AG04449 (cell line): ENCODE measurements around the gene RBPJL.

Source experiments
- CTCF ChIA-PET: fragments of 350-600 bp; formaldehyde crosslinking; extraction: SDS; loops from one replicate; lab custom pipeline; 2021; ENCODE audit warnings: antibody characterized with exemption; lab: Yijun Ruan, JAX
- POLR2A ChIA-PET: fragments of 400-600, 350-600 bp; formaldehyde crosslinking; extraction: SDS; loops from one replicate; lab custom pipeline; 2020; ENCODE audit warnings: antibody characterized with exemption, inconsistent platforms; lab: Yijun Ruan, JAX
- DNase-seq: peaks from one replicate; pipeline ENCODE4 v3.0.0-alpha.2; 2010; ENCODE audit warnings: low read depth, low spot score
- H3K4me3 ChIP-seq: 2 replicates; pipeline ENCODE4 v1.5.1; 2011; ENCODE audit warnings: low read depth, mild to moderate bottlenecking, control low read depth, low read length
- TF ChIP-seq, protein P1 (sequence below): IDR thresholded peaks from one replicate; pipeline ENCODE4 v1.5.1; 2011; ENCODE audit warnings: mild to moderate bottlenecking, moderate library complexity, low read length, control low read depth, inconsistent platforms; ENCODE audit not compliant: insufficient read depth; ENCODE audit errors: missing control alignments

RBPJL gene

GRCh38 chr20:45366192-45366591 lies 59.6 kb downstream of the RBPJL start:
- TF ChIP-seq, protein P1, sequence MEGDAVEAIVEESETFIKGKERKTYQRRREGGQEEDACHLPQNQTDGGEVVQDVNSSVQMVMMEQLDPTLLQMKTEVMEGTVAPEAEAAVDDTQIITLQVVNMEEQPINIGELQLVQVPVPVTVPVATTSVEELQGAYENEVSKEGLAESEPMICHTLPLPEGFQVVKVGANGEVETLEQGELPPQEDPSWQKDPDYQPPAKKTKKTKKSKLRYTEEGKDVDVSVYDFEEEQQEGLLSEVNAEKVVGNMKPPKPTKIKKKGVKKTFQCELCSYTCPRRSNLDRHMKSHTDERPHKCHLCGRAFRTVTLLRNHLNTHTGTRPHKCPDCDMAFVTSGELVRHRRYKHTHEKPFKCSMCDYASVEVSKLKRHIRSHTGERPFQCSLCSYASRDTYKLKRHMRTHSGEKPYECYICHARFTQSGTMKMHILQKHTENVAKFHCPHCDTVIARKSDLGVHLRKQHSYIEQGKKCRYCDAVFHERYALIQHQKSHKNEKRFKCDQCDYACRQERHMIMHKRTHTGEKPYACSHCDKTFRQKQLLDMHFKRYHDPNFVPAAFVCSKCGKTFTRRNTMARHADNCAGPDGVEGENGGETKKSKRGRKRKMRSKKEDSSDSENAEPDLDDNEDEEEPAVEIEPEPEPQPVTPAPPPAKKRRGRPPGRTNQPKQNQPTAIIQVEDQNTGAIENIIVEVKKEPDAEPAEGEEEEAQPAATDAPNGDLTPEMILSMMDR: no peak
- H3K4me3 ChIP-seq: no peak overlapping the region
- ChIA-PET CTCF (interaction anchor here (1.1 to 11.8 kb wide), 3 partner anchors 9 to 70 kb away, joined by 4 to 191 read pairs (median 178); partner anchors contain the start of gene TP53TG5), POLR2A (no interaction called here)
- DNase-seq: no peak

GRCh38 chr20:45366631-45367030 lies 60.0 kb downstream of the RBPJL start:
- CTCF ChIA-PET: interaction anchor here (0.7 to 11.8 kb wide), 4 partner anchors 9 to 316 kb away, joined by 3 to 191 read pairs (median 90); partner anchors contain the start of gene TP53TG5
- no peak for DNase-seq
- H3K4me3 ChIP-seq: no peak overlapping the region
- POLR2A ChIA-PET: no interaction called here
- TF ChIP-seq, protein P1: no peak

DNA sequence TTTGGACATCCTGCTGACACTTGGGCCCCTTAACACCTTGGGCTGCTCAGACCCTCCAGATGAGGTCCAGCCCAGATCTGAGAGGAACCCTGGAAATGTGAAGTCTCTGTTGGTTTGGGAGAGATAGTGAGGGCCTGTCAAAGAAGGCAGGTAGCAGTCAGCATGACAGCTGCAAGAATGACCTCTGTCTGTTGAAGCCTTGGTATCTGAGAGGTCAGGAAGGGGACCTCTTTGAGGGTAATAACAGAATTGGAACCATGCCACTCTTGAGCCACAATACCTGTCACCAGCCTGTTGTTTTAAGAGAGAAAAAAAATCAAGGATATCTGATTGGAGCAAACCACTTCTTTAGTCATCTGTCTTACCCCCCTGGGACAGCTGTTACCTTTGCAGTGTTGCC lies 60.5 kb downstream of the RBPJL start:
- CTCF ChIA-PET: interaction anchor here (0.7 to 11.8 kb wide), 5 partner anchors 8 to 404 kb away, joined by 3 to 191 read pairs (median 3); partner anchors contain the start of gene TP53TG5

More for the DNA sequence above, 60.5 kb downstream of the RBPJL start:
- POLR2A ChIA-PET: no interaction called here
- no peak overlapping the region for H3K4me3 ChIP-seq
- TF ChIP-seq, protein P1: no peak
- DNase-seq: no peak
